AG04450 (cell line): ENCODE measurements around the gene CNNM3. TPM values are rescaled to one million over a fixed set of nuclear protein-coding genes. Genes with fewer than 3 reads are reported as not detected.
"Not testable (repeated sequence)": the region's sequence is repeated elsewhere in the genome, so short reads cannot be mapped to it uniquely, and the experiment has no call there.

Source experiments
- CTCF ChIA-PET: fragments of 300-600, 350-600 bp; formaldehyde crosslinking; extraction: SDS; loops from one replicate; lab custom pipeline; 2022; ENCODE audit warnings: antibody characterized with exemption, inconsistent platforms; lab: Charles Lee
- POLR2A ChIA-PET: fragments of 350-600 bp; formaldehyde crosslinking; extraction: SDS; loops from one replicate; lab custom pipeline; 2021; ENCODE audit warnings: antibody characterized with exemption, inconsistent platforms; lab: Yijun Ruan, JAX
- DNase-seq: peaks from one replicate; pipeline ENCODE4 v3.0.0-alpha.2; 2011; ENCODE audit warnings: low read depth, low spot score
- H3K27ac ChIP-seq: one replicate; pipeline ENCODE4 v1.5.1; 2012; ENCODE audit warnings: low read depth, low read length, control low read depth
- H3K27me3 ChIP-seq: one replicate; pipeline ENCODE4 v1.6.0; 2012; ENCODE audit warnings: low read length; ENCODE audit not compliant: control insufficient read depth, insufficient read depth
- H3K4me3 ChIP-seq: 2 replicates; pipeline ENCODE4 v1.5.1; 2011; ENCODE audit warnings: mild to moderate bottlenecking, low read depth, low read length, control low read depth
- H3K9me3 ChIP-seq: 2 replicates; pipeline ENCODE4 v1.5.1; 2012; ENCODE audit warnings: low read length; ENCODE audit not compliant: control insufficient read depth, insufficient read depth
- polyA plus RNA-seq: library from polyadenylated mRNA; depleted of rRNA; stranded (reverse); fragments of >200 nt; gene quantifications from 2 replicates; pipeline ENCODE4 v1.2.3, GENCODE V29; 2011
- TF ChIP-seq, protein P1 (sequence below): IDR thresholded peaks from 2 replicates; pipeline ENCODE4 v1.5.1; 2011; ENCODE audit warnings: low read depth, low read length, control low read depth, inconsistent platforms

CNNM3 gene
- polyA plus RNA-seq, 1 experiment, result 5.1 TPM

DNA sequence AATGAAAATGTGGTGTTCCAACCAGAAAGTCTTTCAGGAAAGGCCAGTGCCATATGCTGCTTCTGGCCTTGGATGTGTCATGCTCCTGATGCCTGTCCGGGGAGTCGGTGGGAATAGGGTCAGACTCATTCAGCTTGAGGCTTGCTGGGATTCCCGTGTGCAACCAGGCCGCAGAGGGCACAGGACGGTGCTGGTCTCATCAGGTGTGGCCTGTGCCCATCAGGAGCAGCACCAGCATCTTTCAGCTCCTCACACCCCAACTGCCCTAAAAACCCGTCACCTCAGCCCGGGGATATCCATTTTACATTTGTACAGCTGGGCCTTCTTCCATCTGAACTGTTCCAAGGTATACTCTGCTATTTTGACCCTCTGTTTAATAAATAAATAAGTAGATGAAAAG is 13.3 kb upstream of the CNNM3 start:
- Histone ChIP-seq H3K27me3 (no peaks in the 10 kb centered on the region), H3K9me3 (0 out of 2 replicates have a peak, but pooled peaks cover 3% of the 10 kb centered on the region), H3K4me3 (no peak overlapping the region), H3K27ac (no peak overlapping the region)
- no peak for DNase-seq
- POLR2A ChIA-PET, result no interaction called here
- TF ChIP-seq, protein P1, sequence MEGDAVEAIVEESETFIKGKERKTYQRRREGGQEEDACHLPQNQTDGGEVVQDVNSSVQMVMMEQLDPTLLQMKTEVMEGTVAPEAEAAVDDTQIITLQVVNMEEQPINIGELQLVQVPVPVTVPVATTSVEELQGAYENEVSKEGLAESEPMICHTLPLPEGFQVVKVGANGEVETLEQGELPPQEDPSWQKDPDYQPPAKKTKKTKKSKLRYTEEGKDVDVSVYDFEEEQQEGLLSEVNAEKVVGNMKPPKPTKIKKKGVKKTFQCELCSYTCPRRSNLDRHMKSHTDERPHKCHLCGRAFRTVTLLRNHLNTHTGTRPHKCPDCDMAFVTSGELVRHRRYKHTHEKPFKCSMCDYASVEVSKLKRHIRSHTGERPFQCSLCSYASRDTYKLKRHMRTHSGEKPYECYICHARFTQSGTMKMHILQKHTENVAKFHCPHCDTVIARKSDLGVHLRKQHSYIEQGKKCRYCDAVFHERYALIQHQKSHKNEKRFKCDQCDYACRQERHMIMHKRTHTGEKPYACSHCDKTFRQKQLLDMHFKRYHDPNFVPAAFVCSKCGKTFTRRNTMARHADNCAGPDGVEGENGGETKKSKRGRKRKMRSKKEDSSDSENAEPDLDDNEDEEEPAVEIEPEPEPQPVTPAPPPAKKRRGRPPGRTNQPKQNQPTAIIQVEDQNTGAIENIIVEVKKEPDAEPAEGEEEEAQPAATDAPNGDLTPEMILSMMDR, result no peak
- CTCF ChIA-PET, result interaction anchor here (0.6 to 1.0 kb wide), 6 partner anchors 9 to 310 kb away, joined by 3 to 6 read pairs (median 3); partner anchors contain the start of genes ANKRD36 and CNNM3

DNA sequence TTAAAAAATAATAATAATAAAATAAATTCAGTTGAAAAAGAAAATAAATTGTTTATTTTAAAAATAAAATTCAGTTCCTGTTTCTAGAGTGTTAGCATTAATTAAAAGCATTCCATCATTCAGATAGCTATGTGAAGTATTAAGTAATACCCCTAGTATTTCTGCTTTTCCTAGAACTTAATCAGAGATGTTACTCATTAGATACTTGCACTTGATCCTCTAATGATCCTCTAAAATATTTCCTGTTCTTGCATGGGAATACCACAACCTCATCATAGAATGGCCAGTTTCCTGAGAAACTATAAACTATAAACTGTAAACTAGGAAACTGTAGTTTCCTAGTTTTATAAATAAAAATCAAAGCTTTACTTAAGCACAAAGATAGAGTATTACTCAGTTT is 11.1 kb upstream of the CNNM3 start:
- CTCF ChIA-PET, result interaction anchor here (0.9 kb wide), 1 partner anchor 250 kb away, joined by 3 read pairs; no protein-coding TSS in a partner anchor
- H3K4me3 ChIP-seq, result no peak overlapping the region
- no peak for DNase-seq
- no peaks in the 10 kb centered on the region for H3K27me3 ChIP-seq
- H3K9me3 ChIP-seq, result 0 out of 2 replicates have a peak, but pooled peaks cover 3% of the 10 kb centered on the region
- H3K27ac ChIP-seq, result no peak overlapping the region
- POLR2A ChIA-PET, result no interaction called here
- TF ChIP-seq, protein P1, result no peak

DNA sequence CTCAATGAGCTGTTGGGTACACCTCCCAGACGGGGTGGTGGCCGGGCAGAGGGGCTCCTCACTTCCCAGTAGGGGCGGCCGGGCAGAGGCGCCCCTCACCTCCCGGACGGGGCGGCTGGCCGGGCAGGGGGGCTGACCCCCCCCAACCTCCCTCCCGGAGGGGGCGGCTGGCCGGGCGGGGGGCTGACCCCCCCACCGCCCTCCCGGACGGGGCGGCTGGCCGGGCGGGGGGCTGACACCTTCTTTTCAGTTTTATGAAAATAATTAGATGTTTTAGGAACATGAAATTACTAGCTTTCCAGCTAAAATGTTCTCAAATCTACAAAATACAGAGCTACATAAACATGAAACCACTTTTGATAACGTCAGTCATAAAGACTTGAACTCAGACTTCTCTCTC is 10.1 kb upstream of the CNNM3 start:
- H3K27me3 ChIP-seq, H3K4me3 ChIP-seq, DNase-seq, H3K9me3 ChIP-seq, POLR2A ChIA-PET, H3K27ac ChIP-seq: not testable (repeated sequence)
- CTCF ChIA-PET, result interaction anchor here (0.6 to 1.6 kb wide), 4 partner anchors 10 to 275 kb away, joined by 3 to 5 read pairs (median 3); partner anchors contain the start of gene CNNM3

DNA sequence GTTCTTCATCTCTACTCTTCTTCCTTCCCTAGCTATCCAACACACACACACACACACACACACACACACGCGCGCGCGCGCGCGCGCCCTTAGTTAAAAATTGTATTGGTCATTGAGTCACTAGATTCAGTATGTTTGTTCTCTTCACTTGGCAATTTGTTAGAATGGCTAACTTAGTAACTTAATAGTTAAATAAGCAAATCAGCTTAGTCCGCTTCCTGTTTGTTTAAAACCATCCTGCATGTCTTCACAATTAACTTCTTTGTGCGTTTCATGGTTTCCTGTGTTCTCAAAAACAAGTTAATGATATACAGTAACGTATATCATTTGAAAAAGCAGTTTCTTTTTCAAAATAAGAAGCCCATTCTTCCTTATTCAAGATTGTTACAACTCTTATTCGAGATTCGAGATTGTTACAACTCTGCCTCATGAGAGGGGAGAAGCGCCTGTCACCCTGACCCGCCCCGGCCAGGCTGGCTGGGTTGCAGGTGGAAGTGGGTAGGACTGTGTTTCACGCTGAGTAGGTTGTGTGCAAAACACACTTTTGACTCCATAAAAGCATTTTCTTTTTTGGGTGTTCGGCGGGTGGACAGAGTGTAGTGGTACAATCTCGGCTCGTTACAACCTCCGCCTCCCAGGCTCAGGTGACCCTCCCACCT is 9.5 kb upstream of the CNNM3 start:
- DNase-seq, result no peak
- CTCF ChIA-PET, result interaction anchor here (0.6 to 1.6 kb wide), 4 partner anchors 9 to 276 kb away, joined by 3 to 5 read pairs (median 3); partner anchors contain the start of gene CNNM3
- Histone ChIP-seq H3K4me3 (no peak overlapping the region), H3K9me3 (0 out of 2 replicates have a peak, but pooled peaks cover 3% of the 10 kb centered on the region), H3K27me3 (no peaks in the 10 kb centered on the region), H3K27ac (no peak overlapping the region)
- TF ChIP-seq, protein P1, result no peak
- POLR2A ChIA-PET, result no interaction called here

DNA sequence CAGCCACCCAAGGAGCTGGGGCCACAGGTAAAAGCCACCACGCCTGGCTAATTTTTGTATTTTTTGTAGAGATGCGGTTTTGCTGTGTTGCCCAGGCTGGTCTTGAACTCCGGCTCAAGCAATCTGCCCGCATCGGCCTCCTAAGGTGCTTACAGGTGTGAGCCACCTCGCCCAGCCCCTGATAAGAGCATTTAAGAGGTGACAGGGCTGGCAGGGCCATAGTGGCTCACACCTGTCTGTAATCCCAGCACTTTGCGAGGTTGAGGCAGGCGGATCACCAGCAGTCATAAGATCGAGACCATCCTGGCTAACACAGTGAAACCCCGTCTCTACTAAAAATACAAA is 9.0 kb upstream of the CNNM3 start:
- CTCF ChIA-PET, result interaction anchor here (0.6 to 1.6 kb wide), 2 partner anchors 46 to 132 kb away, joined by 3 to 4 read pairs; no protein-coding TSS in a partner anchor
- no peak overlapping the region for H3K4me3 ChIP-seq
- POLR2A ChIA-PET, result no interaction called here
- H3K27me3 ChIP-seq, result no peaks in the 10 kb centered on the region
- TF ChIP-seq, protein P1, result no peak
- 0 out of 2 replicates have a peak, but pooled peaks cover 2% of the 10 kb centered on the region for H3K9me3 ChIP-seq
- DNase-seq, result no peak
- H3K27ac ChIP-seq, result no peak overlapping the region
